Liver (tissue), 9 donors: ENCODE data around the gene LNPK. TPM values are rescaled to one million over a fixed set of nuclear protein-coding genes. Genes with fewer than 3 reads are reported as not detected.
A peak's percentile ranks its signal among the peaks of the same experiment; 100 is the strongest.

Source experiments
- DNase-seq: peaks from one replicate; pipeline ENCODE4 v3.0.0-alpha.2; 2017; ENCODE audit warnings: low spot score
- H3K27ac ChIP-seq, 2 donors: one replicate each; pipeline ENCODE4 v1.7.0; 2013; ENCODE audit warnings: inconsistent platforms in 2 of 2, low read length in 2 of 2, control low read depth in 1 of 2, low read depth in 1 of 2, mild to moderate bottlenecking in 1 of 2
- H3K27me3 ChIP-seq, 4 donors: one replicate each; pipeline versions ENCODE4 v1.6.1 to v1.7.0; 2013; ENCODE audit warnings: low read length in 3 of 4, inconsistent platforms in 1 of 4, mild to moderate bottlenecking in 1 of 4, moderate library complexity in 1 of 4; ENCODE audit not compliant: control insufficient read depth in 4 of 4, insufficient read depth in 4 of 4
- H3K36me3 ChIP-seq, 4 donors: one replicate each; pipeline versions ENCODE4 v1.6.1 to v1.7.0; 2013; ENCODE audit warnings: low read length in 3 of 4, mild to moderate bottlenecking in 3 of 4, low read depth in 1 of 4, moderate library complexity in 1 of 4; ENCODE audit not compliant: control insufficient read depth in 4 of 4, insufficient read depth in 3 of 4
- H3K4me1 ChIP-seq, 4 donors: one replicate each; pipeline versions ENCODE4 v1.6.1 to v1.7.0; 2013; ENCODE audit warnings: low read length in 3 of 4, mild to moderate bottlenecking in 3 of 4, moderate library complexity in 1 of 4; ENCODE audit not compliant: control insufficient read depth in 4 of 4, insufficient read depth in 4 of 4
- H3K4me3 ChIP-seq, 3 donors: one replicate each; pipeline versions ENCODE4 v1.6.1 to v1.7.0; 2013; ENCODE audit warnings: low read length in 3 of 3, control low read depth in 1 of 3, low read depth in 1 of 3, mild to moderate bottlenecking in 1 of 3
- H3K9ac ChIP-seq, 2 donors: one replicate each; pipeline ENCODE4 v1.7.0; 2013; ENCODE audit warnings: low read length in 2 of 2, mild to moderate bottlenecking in 2 of 2, moderate library complexity in 2 of 2, control low read depth in 1 of 2, low read depth in 1 of 2
- H3K9me3 ChIP-seq, 4 donors: one replicate each; pipeline versions ENCODE4 v1.6.1 to v1.7.0; 2013; ENCODE audit warnings: low read length in 3 of 4; ENCODE audit not compliant: control insufficient read depth in 4 of 4
- EGR1 ChIP-seq, 2 donors: IDR thresholded peaks; 2 replicates each; pipeline ENCODE4 v1.6.1; 2016 to 2018; ENCODE audit warnings: antibody characterized with exemption in 2 of 2, low read depth in 2 of 2
- FOXA1 ChIP-seq: IDR thresholded peaks from 2 replicates; pipeline ENCODE4 v1.6.1; 2016; ENCODE audit warnings: antibody characterized with exemption
- FOXA2 ChIP-seq: IDR thresholded peaks from 2 replicates; pipeline ENCODE4 v1.6.1; 2016; ENCODE audit warnings: antibody characterized with exemption
- GABPA ChIP-seq, 2 donors: IDR thresholded peaks in 1 of 2; conservative IDR thresholded peaks in 1 of 2; 2 replicates each; pipeline ENCODE4 v1.6.1; 2016; ENCODE audit warnings: antibody characterized with exemption in 2 of 2, mild to moderate bottlenecking in 1 of 2, moderate library complexity in 1 of 2
- HNF4A ChIP-seq, 2 donors: conservative IDR thresholded peaks; 2 replicates each; pipeline ENCODE4 v1.6.1; 2016; ENCODE audit warnings: antibody characterized with exemption in 2 of 2, mild to moderate bottlenecking in 2 of 2
- HNF4G ChIP-seq: IDR thresholded peaks from 2 replicates; pipeline ENCODE4 v1.6.1; 2016; ENCODE audit warnings: antibody characterized with exemption
- JUND ChIP-seq, 2 donors: IDR thresholded peaks; 2 replicates each; pipeline ENCODE4 v1.6.1; 2016; ENCODE audit warnings: antibody characterized with exemption in 2 of 2
- NR2F2 ChIP-seq: IDR thresholded peaks from 2 replicates; pipeline ENCODE4 v1.6.1; 2016; ENCODE audit warnings: antibody characterized with exemption
- RAD21 ChIP-seq, 2 donors: IDR thresholded peaks; 2 replicates each; pipeline ENCODE4 v1.6.1; 2016; ENCODE audit warnings: antibody characterized with exemption in 2 of 2, mild to moderate bottlenecking in 2 of 2
- RXRA ChIP-seq, 2 donors: IDR thresholded peaks; 2 replicates each; pipeline ENCODE4 v1.6.1; 2017 to 2018; ENCODE audit warnings: antibody characterized with exemption in 2 of 2, mild to moderate bottlenecking in 1 of 2
- SP1 ChIP-seq: IDR thresholded peaks from 2 replicates; pipeline ENCODE4 v1.6.1; 2018; ENCODE audit warnings: antibody characterized with exemption, mild to moderate bottlenecking
- TAF1 ChIP-seq: conservative IDR thresholded peaks from 2 replicates; pipeline ENCODE4 v1.6.1; 2016; ENCODE audit warnings: antibody characterized with exemption, mild to moderate bottlenecking
- YY1 ChIP-seq: IDR thresholded peaks from 2 replicates; pipeline ENCODE4 v1.6.1; 2016; ENCODE audit warnings: antibody characterized with exemption, mild to moderate bottlenecking
- WGBS: extraction: QIAGEN DNeasy Blood & Tissue Kit; methylation state at CpG from one replicate; pipeline ENCODE4 v1.1.7; 2013; 5-methylcytosine and 5-hydroxymethylcytosine counted together
- polyA plus RNA-seq, 2 donors: library from polyadenylated mRNA; stranded (reverse) in 1 of 2; unstranded in 1 of 2; fragments of 200-250 nt in 1 of 2; fragments of >200 nt in 1 of 2; fragmentation: Nextera tagmentation in 1 of 2; extraction: Ambion mirVana in 1 of 2; gene quantifications; one replicate each; pipeline versions ENCODE4 v1.2.1 to v1.2.3, GENCODE V29; 2013 to 2015
- total RNA-seq, 2 donors: library from RNA; depleted of rRNA; stranded (reverse); fragments of >200 nt; gene quantifications; one replicate each; pipeline ENCODE4 v1.2.3, GENCODE V29; 2014
- TF ChIP-seq, protein P1 (sequence below): IDR thresholded peaks from 2 replicates; pipeline ENCODE4 v1.6.1; 2016; ENCODE audit warnings: antibody characterized with exemption, mild to moderate bottlenecking
- TF ChIP-seq, protein P2 (sequence below): IDR thresholded peaks from 2 replicates; pipeline ENCODE4 v1.6.1; 2016; ENCODE audit warnings: antibody characterized with exemption
- TF ChIP-seq, protein P3 (sequence below): IDR thresholded peaks from 2 replicates; pipeline ENCODE4 v1.6.1; 2016; ENCODE audit warnings: antibody characterized with exemption
- TF ChIP-seq, protein P4 (sequence below): fragments of 150-350 bp; IDR thresholded peaks from 2 replicates; pipeline ENCODE4 v1.5.1; 2017; ENCODE audit warnings: improper control_type of control experiment, low read depth, low read length; ENCODE audit not compliant: missing input control
- TF ChIP-seq, protein P5 (sequence below): IDR thresholded peaks from 2 replicates; pipeline ENCODE4 v1.6.1; 2016; ENCODE audit warnings: antibody characterized with exemption
- donor health status: healthy.
- donor health status: healthy.
- donor health status: healthy.
- donor health status: healthy.
- donor health status: healthy.

LNPK gene, protein sequence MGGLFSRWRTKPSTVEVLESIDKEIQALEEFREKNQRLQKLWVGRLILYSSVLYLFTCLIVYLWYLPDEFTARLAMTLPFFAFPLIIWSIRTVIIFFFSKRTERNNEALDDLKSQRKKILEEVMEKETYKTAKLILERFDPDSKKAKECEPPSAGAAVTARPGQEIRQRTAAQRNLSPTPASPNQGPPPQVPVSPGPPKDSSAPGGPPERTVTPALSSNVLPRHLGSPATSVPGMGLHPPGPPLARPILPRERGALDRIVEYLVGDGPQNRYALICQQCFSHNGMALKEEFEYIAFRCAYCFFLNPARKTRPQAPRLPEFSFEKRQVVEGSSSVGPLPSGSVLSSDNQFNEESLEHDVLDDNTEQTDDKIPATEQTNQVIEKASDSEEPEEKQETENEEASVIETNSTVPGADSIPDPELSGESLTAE
- total RNA-seq, result 10 to 100 TPM; 17.3 to 25.2 TPM
- polyA plus RNA-seq, result 1 to 10 TPM; 5.5 to 5.7 TPM

DNA sequence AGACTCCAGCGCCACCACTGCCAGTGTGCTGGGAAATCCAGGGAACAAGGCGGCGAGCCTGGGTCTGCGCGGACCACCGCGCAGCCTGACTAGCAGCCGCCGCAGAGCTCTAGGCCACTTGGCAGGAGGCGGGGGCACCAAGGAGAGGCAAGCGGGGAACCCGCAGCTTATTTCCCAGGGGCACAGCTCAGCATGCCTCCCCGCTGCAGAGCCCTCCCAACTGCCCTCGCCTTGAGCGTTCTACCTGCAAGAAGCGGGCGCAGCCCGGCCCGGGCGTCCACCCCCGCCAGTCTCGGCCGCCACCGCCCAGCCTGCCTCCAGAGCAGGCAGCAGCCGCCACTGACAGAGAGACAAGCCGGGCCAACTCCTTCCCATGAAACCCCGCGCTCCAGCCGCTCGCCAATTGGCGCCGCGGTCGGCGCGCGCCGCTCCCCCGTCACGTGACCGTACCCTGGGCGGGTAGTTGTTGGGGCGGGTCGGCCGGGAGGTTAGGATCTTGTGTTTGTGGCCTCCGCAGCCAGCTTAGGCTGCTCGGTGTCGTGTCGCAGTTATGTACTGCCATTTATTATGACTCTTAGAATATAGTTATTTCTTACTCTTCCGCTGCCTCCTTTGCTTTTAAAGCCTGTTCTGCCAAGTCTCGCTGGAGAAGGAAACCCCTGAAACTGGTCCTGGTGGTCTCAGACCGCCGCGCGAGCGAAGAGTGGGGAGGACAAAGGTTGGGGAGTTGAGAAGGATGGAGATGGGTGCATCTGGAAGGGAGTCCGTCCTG is at the start of gene LNPK:
Gene LNPK (minus strand): TSS at position 352 of the 772 bp plus-strand sequence. CDS start 6,683 bp downstream, outside the sequence.
- no peaks in the 10 kb centered on the region for H3K36me3 ChIP-seq
- WGBS, result under 1% methylated on average over 57 of the region's 57 CpGs
- TF ChIP-seq YY1 (peak; percentile 90), RAD21 (IDR thresholded peaks at IDR 0.05) (peak in 1 of 2 donors; percentile 31), GABPA (IDR thresholded peaks at IDR 0.05 in 1 of 2, conservative IDR thresholded peaks at IDR 0.05 in 1 of 2) (no peak), FOXA1 (no peak), EGR1 (IDR thresholded peaks at IDR 0.05; ENCODE audit: low read depth in 2 of 2) (no peak), FOXA2 (no peak), HNF4G (no peak), TAF1 (peak; percentile 75), NR2F2 (no peak), SP1 (no peak), HNF4A (conservative IDR thresholded peaks at IDR 0.05) (no peak), RXRA (IDR thresholded peaks at IDR 0.05) (no peak)
- TF ChIP-seq, protein P1, sequence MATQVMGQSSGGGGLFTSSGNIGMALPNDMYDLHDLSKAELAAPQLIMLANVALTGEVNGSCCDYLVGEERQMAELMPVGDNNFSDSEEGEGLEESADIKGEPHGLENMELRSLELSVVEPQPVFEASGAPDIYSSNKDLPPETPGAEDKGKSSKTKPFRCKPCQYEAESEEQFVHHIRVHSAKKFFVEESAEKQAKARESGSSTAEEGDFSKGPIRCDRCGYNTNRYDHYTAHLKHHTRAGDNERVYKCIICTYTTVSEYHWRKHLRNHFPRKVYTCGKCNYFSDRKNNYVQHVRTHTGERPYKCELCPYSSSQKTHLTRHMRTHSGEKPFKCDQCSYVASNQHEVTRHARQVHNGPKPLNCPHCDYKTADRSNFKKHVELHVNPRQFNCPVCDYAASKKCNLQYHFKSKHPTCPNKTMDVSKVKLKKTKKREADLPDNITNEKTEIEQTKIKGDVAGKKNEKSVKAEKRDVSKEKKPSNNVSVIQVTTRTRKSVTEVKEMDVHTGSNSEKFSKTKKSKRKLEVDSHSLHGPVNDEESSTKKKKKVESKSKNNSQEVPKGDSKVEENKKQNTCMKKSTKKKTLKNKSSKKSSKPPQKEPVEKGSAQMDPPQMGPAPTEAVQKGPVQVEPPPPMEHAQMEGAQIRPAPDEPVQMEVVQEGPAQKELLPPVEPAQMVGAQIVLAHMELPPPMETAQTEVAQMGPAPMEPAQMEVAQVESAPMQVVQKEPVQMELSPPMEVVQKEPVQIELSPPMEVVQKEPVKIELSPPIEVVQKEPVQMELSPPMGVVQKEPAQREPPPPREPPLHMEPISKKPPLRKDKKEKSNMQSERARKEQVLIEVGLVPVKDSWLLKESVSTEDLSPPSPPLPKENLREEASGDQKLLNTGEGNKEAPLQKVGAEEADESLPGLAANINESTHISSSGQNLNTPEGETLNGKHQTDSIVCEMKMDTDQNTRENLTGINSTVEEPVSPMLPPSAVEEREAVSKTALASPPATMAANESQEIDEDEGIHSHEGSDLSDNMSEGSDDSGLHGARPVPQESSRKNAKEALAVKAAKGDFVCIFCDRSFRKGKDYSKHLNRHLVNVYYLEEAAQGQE, result peak; percentile 78

DNA sequence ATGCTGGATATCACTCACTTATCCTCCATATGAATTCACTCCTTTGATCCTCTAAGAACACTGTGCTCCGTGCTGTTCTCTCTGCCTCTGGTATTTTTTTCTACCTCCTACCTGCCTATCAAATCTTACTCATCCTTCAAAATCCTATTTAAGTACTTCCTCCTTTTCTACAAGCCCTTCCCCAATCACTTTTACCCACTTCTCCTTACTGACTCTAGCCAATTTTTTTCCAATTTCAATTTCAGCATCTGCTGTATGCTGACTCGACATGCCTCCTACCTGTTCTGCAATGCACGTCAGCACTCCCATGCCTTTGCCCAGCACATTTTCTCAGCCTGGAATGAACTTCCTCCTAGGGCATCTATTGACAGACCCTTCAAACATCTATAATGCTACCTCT is 37.3 kb upstream of the LNPK start:
- H3K36me3 ChIP-seq, result no peaks in the 10 kb centered on the region
- H3K27ac ChIP-seq, result no peak overlapping the region
- no peaks in the 10 kb centered on the region for H3K27me3 ChIP-seq
- no peak overlapping the region for H3K4me3 ChIP-seq
- H3K9me3 ChIP-seq, result no peaks in the 10 kb centered on the region
- no peak overlapping the region for H3K9ac ChIP-seq
- H3K4me1 ChIP-seq, result no peaks in the 10 kb centered on the region
- WGBS, result 48% methylated on average over 3 of the region's 3 CpGs
- no peak for DNase-seq
- TF ChIP-seq FOXA1, result no peak
- TF ChIP-seq, protein P2, sequence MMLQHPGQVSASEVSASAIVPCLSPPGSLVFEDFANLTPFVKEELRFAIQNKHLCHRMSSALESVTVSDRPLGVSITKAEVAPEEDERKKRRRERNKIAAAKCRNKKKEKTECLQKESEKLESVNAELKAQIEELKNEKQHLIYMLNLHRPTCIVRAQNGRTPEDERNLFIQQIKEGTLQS, result no peak
- TF ChIP-seq RXRA (IDR thresholded peaks at IDR 0.05), result no peak
- no peak for TF ChIP-seq NR2F2
- TF ChIP-seq, protein P3, sequence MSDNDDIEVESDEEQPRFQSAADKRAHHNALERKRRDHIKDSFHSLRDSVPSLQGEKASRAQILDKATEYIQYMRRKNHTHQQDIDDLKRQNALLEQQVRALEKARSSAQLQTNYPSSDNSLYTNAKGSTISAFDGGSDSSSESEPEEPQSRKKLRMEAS, result no peak
- no peak for TF ChIP-seq EGR1 (IDR thresholded peaks at IDR 0.05; ENCODE audit: low read depth in 2 of 2)
- no peak for TF ChIP-seq HNF4G
- TF ChIP-seq, protein P4, sequence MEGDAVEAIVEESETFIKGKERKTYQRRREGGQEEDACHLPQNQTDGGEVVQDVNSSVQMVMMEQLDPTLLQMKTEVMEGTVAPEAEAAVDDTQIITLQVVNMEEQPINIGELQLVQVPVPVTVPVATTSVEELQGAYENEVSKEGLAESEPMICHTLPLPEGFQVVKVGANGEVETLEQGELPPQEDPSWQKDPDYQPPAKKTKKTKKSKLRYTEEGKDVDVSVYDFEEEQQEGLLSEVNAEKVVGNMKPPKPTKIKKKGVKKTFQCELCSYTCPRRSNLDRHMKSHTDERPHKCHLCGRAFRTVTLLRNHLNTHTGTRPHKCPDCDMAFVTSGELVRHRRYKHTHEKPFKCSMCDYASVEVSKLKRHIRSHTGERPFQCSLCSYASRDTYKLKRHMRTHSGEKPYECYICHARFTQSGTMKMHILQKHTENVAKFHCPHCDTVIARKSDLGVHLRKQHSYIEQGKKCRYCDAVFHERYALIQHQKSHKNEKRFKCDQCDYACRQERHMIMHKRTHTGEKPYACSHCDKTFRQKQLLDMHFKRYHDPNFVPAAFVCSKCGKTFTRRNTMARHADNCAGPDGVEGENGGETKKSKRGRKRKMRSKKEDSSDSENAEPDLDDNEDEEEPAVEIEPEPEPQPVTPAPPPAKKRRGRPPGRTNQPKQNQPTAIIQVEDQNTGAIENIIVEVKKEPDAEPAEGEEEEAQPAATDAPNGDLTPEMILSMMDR, result no peak
- TF ChIP-seq, protein P1, result no peak
- TF ChIP-seq HNF4A (conservative IDR thresholded peaks at IDR 0.05), result no peak
- no peak for TF ChIP-seq YY1
- no peak for TF ChIP-seq RAD21 (IDR thresholded peaks at IDR 0.05)
- no peak for TF ChIP-seq JUND (IDR thresholded peaks at IDR 0.05)
- TF ChIP-seq SP1, result no peak
- TF ChIP-seq, protein P5, sequence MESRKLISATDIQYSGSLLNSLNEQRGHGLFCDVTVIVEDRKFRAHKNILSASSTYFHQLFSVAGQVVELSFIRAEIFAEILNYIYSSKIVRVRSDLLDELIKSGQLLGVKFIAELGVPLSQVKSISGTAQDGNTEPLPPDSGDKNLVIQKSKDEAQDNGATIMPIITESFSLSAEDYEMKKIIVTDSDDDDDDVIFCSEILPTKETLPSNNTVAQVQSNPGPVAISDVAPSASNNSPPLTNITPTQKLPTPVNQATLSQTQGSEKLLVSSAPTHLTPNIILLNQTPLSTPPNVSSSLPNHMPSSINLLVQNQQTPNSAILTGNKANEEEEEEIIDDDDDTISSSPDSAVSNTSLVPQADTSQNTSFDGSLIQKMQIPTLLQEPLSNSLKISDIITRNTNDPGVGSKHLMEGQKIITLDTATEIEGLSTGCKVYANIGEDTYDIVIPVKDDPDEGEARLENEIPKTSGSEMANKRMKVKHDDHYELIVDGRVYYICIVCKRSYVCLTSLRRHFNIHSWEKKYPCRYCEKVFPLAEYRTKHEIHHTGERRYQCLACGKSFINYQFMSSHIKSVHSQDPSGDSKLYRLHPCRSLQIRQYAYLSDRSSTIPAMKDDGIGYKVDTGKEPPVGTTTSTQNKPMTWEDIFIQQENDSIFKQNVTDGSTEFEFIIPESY, result no peak

More for the DNA sequence above, at the start of gene LNPK:
- peak; percentile 97 for DNase-seq
- Histone ChIP-seq H3K4me1 (peaks cover 0 to 45% (median 22%) of the 10 kb centered on the region in 4 donors), H3K4me3 (peak within 1 kb of the TSS; percentile 90 to 97 (median 90)), H3K9me3 (no peaks in the 10 kb centered on the region), H3K27me3 (no peaks in the 10 kb centered on the region), H3K27ac (peak within 1 kb of the TSS; percentile 95 to 97), H3K9ac (peak within 1 kb of the TSS; percentile 94 to 99)
